H9 (cell line): ENCODE measurements around the gene VGLL2. TPM values are rescaled to one million over a fixed set of nuclear protein-coding genes. Genes with fewer than 3 reads are reported as not detected.
A peak's percentile ranks its signal among the peaks of the same experiment; 100 is the strongest.

Source experiments
- DNase-seq: peaks from one replicate; pipeline ENCODE4 v3.0.0-alpha.2; 2017
- H2AFZ ChIP-seq: one replicate; pipeline ENCODE4 v1.6.1; 2013; ENCODE audit warnings: mild to moderate bottlenecking, low read length, control low read depth, moderate library complexity
- H2AK5ac ChIP-seq: 2 replicates; pipeline ENCODE4 v1.6.1; 2013; ENCODE audit warnings: low read length, control low read depth, mixed read lengths; ENCODE audit not compliant: insufficient read length
- H2BK120ac ChIP-seq: one replicate; pipeline ENCODE4 v1.6.1; 2013; ENCODE audit warnings: low read depth, mild to moderate bottlenecking, low read length, control low read depth, inconsistent platforms; ENCODE audit not compliant: poor library complexity, severe bottlenecking
- H2BK12ac ChIP-seq: 2 replicates; pipeline ENCODE4 v1.6.1; 2013; ENCODE audit warnings: low read length, control low read depth, mixed read lengths, low read depth; ENCODE audit not compliant: insufficient read length
- H2BK15ac ChIP-seq: 2 replicates; pipeline ENCODE4 v1.6.1; 2013; ENCODE audit warnings: low read depth, low read length, control low read depth
- H2BK20ac ChIP-seq: one replicate; pipeline ENCODE4 v1.6.1; 2013; ENCODE audit warnings: low read depth, mild to moderate bottlenecking, low read length, control low read depth, inconsistent platforms; ENCODE audit not compliant: poor library complexity, severe bottlenecking
- H2BK5ac ChIP-seq: 2 replicates; pipeline ENCODE4 v1.6.1; 2013; ENCODE audit warnings: low read length, control low read depth, mixed read lengths; ENCODE audit not compliant: insufficient read length
- H3K14ac ChIP-seq: 2 replicates; pipeline ENCODE4 v1.6.1; 2013; ENCODE audit warnings: low read length, control low read depth; ENCODE audit not compliant: insufficient read depth
- H3K18ac ChIP-seq: 2 replicates; pipeline ENCODE4 v1.6.1; 2013; ENCODE audit warnings: low read depth, mild to moderate bottlenecking, mixed read lengths, low read length, control low read depth; ENCODE audit not compliant: insufficient read length
- H3K23ac ChIP-seq: 2 replicates; pipeline ENCODE4 v1.6.1; 2013; ENCODE audit warnings: low read length, control low read depth, mixed read lengths, low read depth; ENCODE audit not compliant: insufficient read length
- H3K23me2 ChIP-seq: 2 replicates; pipeline ENCODE4 v1.6.1; 2013; ENCODE audit warnings: low read depth, mild to moderate bottlenecking, mixed read lengths, low read length, control low read depth; ENCODE audit not compliant: insufficient read length, poor library complexity, severe bottlenecking
- H3K27ac ChIP-seq: 2 replicates; pipeline ENCODE4 v1.5.1; 2013; ENCODE audit warnings: low read length, control low read depth, mixed read lengths, low read depth; ENCODE audit not compliant: insufficient read length
- H3K27me3 ChIP-seq: 2 replicates; pipeline ENCODE4 v1.6.1; 2013; ENCODE audit warnings: low read length, control low read depth, inconsistent platforms; ENCODE audit not compliant: insufficient read depth
- H3K4ac ChIP-seq: 2 replicates; pipeline ENCODE4 v1.6.1; 2013; ENCODE audit warnings: low read depth, mild to moderate bottlenecking, control low read depth, inconsistent platforms, low read length, moderate library complexity
- H3K4me1 ChIP-seq: 2 replicates; pipeline ENCODE4 v1.6.1; 2013; ENCODE audit warnings: low read length, control low read depth, inconsistent platforms; ENCODE audit not compliant: insufficient read depth
- H3K4me2 ChIP-seq: 2 replicates; pipeline ENCODE4 v1.6.1; 2013; ENCODE audit warnings: low read length, control low read depth, mixed read lengths; ENCODE audit not compliant: insufficient read length, insufficient read depth
- H3K56ac ChIP-seq: 2 replicates; pipeline ENCODE4 v1.6.1; 2013; ENCODE audit warnings: low read depth, mild to moderate bottlenecking, mixed read lengths, low read length, control low read depth; ENCODE audit not compliant: insufficient read length
- H3K79me1 ChIP-seq: 2 replicates; pipeline ENCODE4 v1.6.1; 2013; ENCODE audit warnings: low read depth, mild to moderate bottlenecking, moderate library complexity, low read length, control low read depth, inconsistent platforms; ENCODE audit not compliant: insufficient read depth, poor library complexity, severe bottlenecking
- H3K79me2 ChIP-seq: 2 replicates; pipeline ENCODE4 v1.6.1; 2013; ENCODE audit warnings: low read length, control low read depth, inconsistent platforms; ENCODE audit not compliant: insufficient read depth
- H3K9ac ChIP-seq: 2 replicates; pipeline ENCODE4 v1.6.1; 2013; ENCODE audit warnings: low read length, control low read depth, mixed read lengths; ENCODE audit not compliant: insufficient read length; ENCODE audit errors: extremely low read depth
- H3K9me3 ChIP-seq: one replicate; pipeline ENCODE4 v1.6.1; 2013; ENCODE audit warnings: low read depth, low read length, inconsistent platforms; ENCODE audit not compliant: control insufficient read depth
- H3T11ph ChIP-seq: one replicate; pipeline ENCODE4 v1.6.1; 2013; ENCODE audit warnings: mild to moderate bottlenecking, low read length, control low read depth, inconsistent platforms
- H4K20me1 ChIP-seq: one replicate; pipeline ENCODE4 v1.6.1; 2013; ENCODE audit not compliant: control insufficient read depth, insufficient read length, insufficient read depth
- H4K5ac ChIP-seq: 2 replicates; pipeline ENCODE4 v1.6.1; 2013; ENCODE audit warnings: low read depth, mild to moderate bottlenecking, mixed read lengths, low read length, control low read depth; ENCODE audit not compliant: insufficient read length
- H4K8ac ChIP-seq: replicated peaks from 2 replicates; pipeline ENCODE4 v1.6.1; 2013; ENCODE audit warnings: low read length, control low read depth, mixed read lengths, low read depth; ENCODE audit not compliant: insufficient read length
- H4K91ac ChIP-seq: 2 replicates; pipeline ENCODE4 v1.6.1; 2013; ENCODE audit warnings: low read depth, mild to moderate bottlenecking, moderate library complexity, mixed read lengths, low read length, control low read depth; ENCODE audit not compliant: insufficient read length
- H3K27ac Mint-ChIP-seq, 3 experiments: 2 replicates in 2 of 3; 3 replicates in 1 of 3; pipeline ENCODE4 v1.8.0; 2020 to 2021; ENCODE audit warnings: mixed read lengths in 3 of 3, mild to moderate bottlenecking in 1 of 3, moderate library complexity in 1 of 3
- H3K27me3 Mint-ChIP-seq: 2 replicates; pipeline ENCODE4 v1.8.0; 2021; ENCODE audit warnings: low read depth, mild to moderate bottlenecking, moderate library complexity, mixed read lengths
- H3K36me3 Mint-ChIP-seq, 3 experiments: 2 replicates in 2 of 3; 3 replicates in 1 of 3; pipeline ENCODE4 v1.8.0; 2020 to 2021; ENCODE audit warnings: low read depth in 3 of 3, mixed read lengths in 3 of 3; ENCODE audit not compliant: insufficient read depth in 1 of 3
- H3K4me1 Mint-ChIP-seq, 2 experiments: 2 replicates each; pipeline ENCODE4 v1.8.0; 2020; ENCODE audit warnings: mixed read lengths in 2 of 2
- H3K4me3 Mint-ChIP-seq, 2 experiments: 2 replicates in 1 of 2; 3 replicates in 1 of 2; pipeline ENCODE4 v1.8.0; 2020 to 2021; ENCODE audit warnings: mild to moderate bottlenecking in 2 of 2, mixed read lengths in 2 of 2, moderate library complexity in 1 of 2
- H3K9me3 Mint-ChIP-seq, 2 experiments: 2 replicates in 1 of 2; 3 replicates in 1 of 2; pipeline ENCODE4 v1.8.0; 2020; ENCODE audit warnings: mild to moderate bottlenecking in 2 of 2, mixed read lengths in 2 of 2, moderate library complexity in 1 of 2
- CTCF ChIP-seq: fragments of 200-600 bp; sonication (generic); conservative IDR thresholded peaks from 3 replicates; pipeline ENCODE4 v1.8.0; 2021; ENCODE audit warnings: antibody characterized with exemption, mild to moderate bottlenecking
- WGBS: extraction: QIAGEN DNeasy Blood & Tissue Kit; methylation state at CpG from one replicate; pipeline ENCODE4 v1.1.7; 2013; ENCODE audit warnings: missing lambda C conversion rate, low lambda C conversion rate, mixed read lengths; ENCODE audit not compliant: insufficient read length; ENCODE audit errors: extremely low coverage; 5-methylcytosine and 5-hydroxymethylcytosine counted together
- total RNA-seq: library from RNA; stranded (reverse); gene quantifications from 2 replicates; pipeline ENCODE4 v1.2.1, GENCODE V29; 2021

Gene VGLL2
- total RNA-seq, 1 experiment from 2014 or later: not detected

GRCh38 chr6:117269638-117270054, 4.3 kb downstream of the VGLL2 start:
- Histone ChIP-seq H3K27me3 (peaks cover 68% of the 10 kb centered on the region), H3K9ac (no peak overlapping the region), H4K5ac (no peak overlapping the region), H3K9me3 (no peaks in the 10 kb centered on the region), H3K23me2 (peaks cover 14% of the 10 kb centered on the region), H3K23ac (no peak overlapping the region), H2BK120ac (no peak overlapping the region), H3K4me1 (no peaks in the 10 kb centered on the region), H3K4ac (no peak overlapping the region), H2BK15ac (no peak overlapping the region), H3K56ac (no peak overlapping the region), H3K18ac (no peak overlapping the region), H2BK12ac (no peak overlapping the region), H4K20me1 (no peaks in the 10 kb centered on the region), H4K8ac (no peak overlapping the region), H2BK20ac (no peak overlapping the region), H3K79me1 (no peaks in the 10 kb centered on the region), H2AK5ac (no peak overlapping the region), H2BK5ac (no peak overlapping the region), H3T11ph (no peak overlapping the region), H3K4me2 (peak overlapping the region; percentile 53), H4K91ac (no peak overlapping the region), H3K14ac (no peak overlapping the region), H2AFZ (no peak overlapping the region), H3K27ac (no peak overlapping the region), H3K79me2 (no peaks in the 10 kb centered on the region)
- peak overlapping the region; percentile 57 to 73 for H3K4me3 Mint-ChIP-seq
- H3K27me3 Mint-ChIP-seq: peaks cover 96% of the 10 kb centered on the region
- H3K9me3 Mint-ChIP-seq: no peaks in the 10 kb centered on the region; a peak in 1 of 5 replicates
- H3K27ac Mint-ChIP-seq: no peak overlapping the region
- no peaks in the 10 kb centered on the region for H3K36me3 Mint-ChIP-seq
- no peak for TF ChIP-seq CTCF
- DNase-seq: no peak
- H3K4me1 Mint-ChIP-seq: peaks cover 19 to 44% of the 10 kb centered on the region in 2 experiments
- no CpG with 5 or more reads among the region's 8 CpGs for WGBS
